GM12878 (cell line): ENCODE data around the gene NMBR.

Experiments used
- ATF3 ChIP-seq: IDR thresholded peaks from 2 replicates; pipeline ENCODE4 v1.6.1; 2011; ENCODE audit warnings: low read depth, mild to moderate bottlenecking, low read length, moderate library complexity, borderline replicate concordance; ENCODE audit errors: extremely low read depth
- BCLAF1 ChIP-seq: fragments of 450-650 bp; IDR thresholded peaks from 2 replicates; pipeline ENCODE4 v1.6.1; 2017; ENCODE audit warnings: antibody characterized with exemption, mild to moderate bottlenecking, moderate library complexity
- CHD1 ChIP-seq: IDR thresholded peaks from 2 replicates; pipeline ENCODE4 v1.6.1; 2012; ENCODE audit warnings: low read depth, low read length, improper control_type of control experiment
- CTCF ChIP-seq, 3 experiments: IDR thresholded peaks in 2 of 3; conservative IDR thresholded peaks in 1 of 3; 2 replicates each; pipeline ENCODE4 v1.5.1; 2011; ENCODE audit warnings: low read depth in 3 of 3, low read length in 3 of 3, mild to moderate bottlenecking in 3 of 3, control low read depth in 2 of 3, moderate library complexity in 2 of 3, inconsistent platforms in 1 of 3, mixed read lengths in 1 of 3; ENCODE audit not compliant: control insufficient read depth in 2 of 3, insufficient read depth in 1 of 3; ENCODE audit errors: extremely low read depth in 1 of 3
- DPF2 ChIP-seq: fragments of 450-650 bp; IDR thresholded peaks from 2 replicates; pipeline ENCODE4 v1.6.1; 2017; ENCODE audit warnings: mild to moderate bottlenecking
- JUND ChIP-seq: IDR thresholded peaks from 2 replicates; pipeline ENCODE4 v1.6.1; 2012; ENCODE audit warnings: low read depth, mild to moderate bottlenecking, low read length, improper control_type of control experiment, moderate library complexity
- MYC ChIP-seq: IDR thresholded peaks from 2 replicates; pipeline ENCODE4 v1.6.1; 2011; ENCODE audit warnings: mild to moderate bottlenecking, low read length, moderate library complexity, inconsistent platforms; ENCODE audit not compliant: insufficient read depth, insufficient replicate concordance, insufficient read length, severe bottlenecking
- PML ChIP-seq: IDR thresholded peaks from 2 replicates; pipeline ENCODE4 v1.6.1; 2012; ENCODE audit warnings: low read length, inconsistent platforms
- RCOR1 ChIP-seq: conservative IDR thresholded peaks from 2 replicates; pipeline ENCODE4 v1.6.1; 2012; ENCODE audit warnings: low read depth, low read length, improper control_type of control experiment
- ZNF24 ChIP-seq: fragments of 450-650 bp; IDR thresholded peaks from 2 replicates; pipeline ENCODE4 v1.6.1; 2017; ENCODE audit warnings: antibody characterized with exemption, mild to moderate bottlenecking
- ZNF274 ChIP-seq: IDR thresholded peaks from one replicate; pipeline ENCODE4 v1.8.0; 2011; ENCODE audit not compliant: insufficient read length, insufficient read depth

- TF ChIP-seq ZNF274 (no peak), JUND (no peak), MYC (no peak), ATF3 (no peak), BCLAF1 (no peak), PML (no peak), ZNF24 (no peak), CTCF (IDR thresholded peaks at IDR 0.05 in 2 of 3, conservative IDR thresholded peaks at IDR 0.05 in 1 of 3; ENCODE audit: control insufficient read depth in 2 of 3, extremely low read depth in 1 of 3, insufficient read depth in 1 of 3, low read depth in 3 of 3, low read length in 3 of 3) (no peak), RCOR1 (no peak), CHD1 (no peak), DPF2 (no peak)
These were observed 38.7 kb upstream of the NMBR start for GRCh38 chr6:142185641-142186040.
